ENCODE measurements around the gene MMP7.
A peak's percentile ranks its signal among the peaks of the same experiment; 100 is the strongest.

MMP7 gene

GRCh38 chr11:102523887-102524286 is 6.7 kb downstream of the MMP7 start:
- H3K27ac ChIP-seq: no peak overlapping the region
- TF ChIP-seq, protein P1, sequence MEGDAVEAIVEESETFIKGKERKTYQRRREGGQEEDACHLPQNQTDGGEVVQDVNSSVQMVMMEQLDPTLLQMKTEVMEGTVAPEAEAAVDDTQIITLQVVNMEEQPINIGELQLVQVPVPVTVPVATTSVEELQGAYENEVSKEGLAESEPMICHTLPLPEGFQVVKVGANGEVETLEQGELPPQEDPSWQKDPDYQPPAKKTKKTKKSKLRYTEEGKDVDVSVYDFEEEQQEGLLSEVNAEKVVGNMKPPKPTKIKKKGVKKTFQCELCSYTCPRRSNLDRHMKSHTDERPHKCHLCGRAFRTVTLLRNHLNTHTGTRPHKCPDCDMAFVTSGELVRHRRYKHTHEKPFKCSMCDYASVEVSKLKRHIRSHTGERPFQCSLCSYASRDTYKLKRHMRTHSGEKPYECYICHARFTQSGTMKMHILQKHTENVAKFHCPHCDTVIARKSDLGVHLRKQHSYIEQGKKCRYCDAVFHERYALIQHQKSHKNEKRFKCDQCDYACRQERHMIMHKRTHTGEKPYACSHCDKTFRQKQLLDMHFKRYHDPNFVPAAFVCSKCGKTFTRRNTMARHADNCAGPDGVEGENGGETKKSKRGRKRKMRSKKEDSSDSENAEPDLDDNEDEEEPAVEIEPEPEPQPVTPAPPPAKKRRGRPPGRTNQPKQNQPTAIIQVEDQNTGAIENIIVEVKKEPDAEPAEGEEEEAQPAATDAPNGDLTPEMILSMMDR (conservative IDR thresholded peaks at IDR 0.05): no peak
- TF ChIP-seq ZFX (IDR thresholded peaks at IDR 0.05): no peak

DNA sequence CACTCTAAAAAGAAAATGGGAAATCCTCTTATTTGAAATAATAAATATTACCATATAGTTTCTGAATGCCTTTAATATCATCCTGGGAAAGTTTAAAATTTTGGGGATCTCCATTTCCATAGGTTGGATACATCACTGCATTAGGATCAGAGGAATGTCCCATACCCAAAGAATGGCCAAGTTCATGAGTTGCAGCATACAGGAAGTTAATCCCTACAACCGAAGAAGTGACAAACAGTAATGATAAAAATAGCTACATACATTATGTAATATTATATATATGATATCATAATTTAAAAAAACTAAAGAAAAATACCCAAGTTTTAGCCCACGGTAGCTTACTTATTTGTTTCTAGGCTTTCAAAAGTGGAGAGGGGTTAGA is 7.4 kb downstream of the MMP7 start:
- H3K27ac ChIP-seq: no peak overlapping the region
- TF ChIP-seq ZFX (IDR thresholded peaks at IDR 0.05): no peak
- TF ChIP-seq, protein P1 (conservative IDR thresholded peaks at IDR 0.05): no peak

GRCh38 chr11:102522312-102523188 is 8.0 kb downstream of the MMP7 start:
- no peak overlapping the region for H3K27ac ChIP-seq
- TF ChIP-seq, protein P1 (conservative IDR thresholded peaks at IDR 0.05): no peak
- no peak for TF ChIP-seq ZFX (IDR thresholded peaks at IDR 0.05)

GRCh38 chr11:102521121-102521520 is 9.4 kb downstream of the MMP7 start:
- no peak for TF ChIP-seq ZFX (IDR thresholded peaks at IDR 0.05)
- TF ChIP-seq, protein P1 (conservative IDR thresholded peaks at IDR 0.05): no peak
- no peak overlapping the region for H3K27ac ChIP-seq

- TF ChIP-seq, protein P1 (conservative IDR thresholded peaks at IDR 0.05): no peak
- TF ChIP-seq ZFX (IDR thresholded peaks at IDR 0.05): no peak
- H3K27ac ChIP-seq: no peak overlapping the region
These were observed 10.0 kb downstream of the MMP7 start for GRCh38 chr11:102520514-102520913.

- H3K27ac ChIP-seq: no peak overlapping the region
- TF ChIP-seq ZFX (IDR thresholded peaks at IDR 0.05): no peak
- TF ChIP-seq, protein P1 (conservative IDR thresholded peaks at IDR 0.05): peak; percentile 44
These were observed 12.1 kb downstream of the MMP7 start for GRCh38 chr11:102518296-102519094.

DNA sequence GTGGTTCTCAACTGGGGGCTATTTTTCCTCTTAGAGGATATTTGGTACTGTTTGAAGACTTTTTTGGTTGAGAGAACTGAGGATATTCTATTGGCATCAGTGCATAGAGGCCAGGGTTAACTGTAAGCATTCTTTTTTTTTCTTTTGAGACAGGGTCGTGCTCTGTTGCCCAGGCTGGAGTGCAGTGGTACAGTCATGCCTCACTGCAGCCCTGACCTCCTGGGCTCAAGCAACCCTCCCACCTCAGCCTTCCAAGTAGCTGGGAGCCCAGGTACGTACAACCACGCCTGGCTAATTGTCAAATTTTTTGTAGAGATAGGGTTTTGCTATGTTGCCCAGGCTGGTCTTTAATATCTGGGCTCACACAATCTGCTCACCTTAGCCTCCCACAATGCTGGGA is 12.9 kb downstream of the MMP7 start:
- no peak overlapping the region for H3K27ac ChIP-seq
- TF ChIP-seq, protein P1 (conservative IDR thresholded peaks at IDR 0.05): no peak
- no peak for TF ChIP-seq ZFX (IDR thresholded peaks at IDR 0.05)

Measured in C4-2B (cell line).